ENCODE results near the gene ALDH1L1.

ALDH1L1 gene

DNA sequence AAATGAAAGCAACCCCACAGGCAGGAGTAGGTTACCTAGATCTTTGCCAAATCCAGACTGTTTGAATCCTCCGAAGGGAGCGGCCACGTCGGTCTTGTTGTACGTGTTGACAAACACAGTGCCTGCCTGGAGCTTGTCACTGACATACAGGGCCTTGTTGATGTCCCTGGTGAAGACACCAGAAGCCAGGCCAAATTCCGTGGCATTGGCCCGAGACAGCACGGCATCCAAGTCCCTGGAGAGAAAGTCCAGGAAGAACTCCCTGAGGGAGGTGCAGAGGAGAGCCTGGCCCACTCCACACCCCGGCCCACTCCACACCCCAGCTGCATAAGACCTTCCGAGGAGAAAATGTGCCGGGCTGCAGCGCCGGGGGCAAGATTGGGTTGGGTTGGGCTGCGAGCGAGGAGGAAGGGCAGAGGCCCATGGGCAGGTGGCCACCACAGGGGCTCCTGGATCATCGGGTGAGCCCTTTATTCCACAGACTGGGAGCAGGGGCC lies 74.6 kb downstream of the ALDH1L1 start:
- TF ChIP-seq, protein P1, sequence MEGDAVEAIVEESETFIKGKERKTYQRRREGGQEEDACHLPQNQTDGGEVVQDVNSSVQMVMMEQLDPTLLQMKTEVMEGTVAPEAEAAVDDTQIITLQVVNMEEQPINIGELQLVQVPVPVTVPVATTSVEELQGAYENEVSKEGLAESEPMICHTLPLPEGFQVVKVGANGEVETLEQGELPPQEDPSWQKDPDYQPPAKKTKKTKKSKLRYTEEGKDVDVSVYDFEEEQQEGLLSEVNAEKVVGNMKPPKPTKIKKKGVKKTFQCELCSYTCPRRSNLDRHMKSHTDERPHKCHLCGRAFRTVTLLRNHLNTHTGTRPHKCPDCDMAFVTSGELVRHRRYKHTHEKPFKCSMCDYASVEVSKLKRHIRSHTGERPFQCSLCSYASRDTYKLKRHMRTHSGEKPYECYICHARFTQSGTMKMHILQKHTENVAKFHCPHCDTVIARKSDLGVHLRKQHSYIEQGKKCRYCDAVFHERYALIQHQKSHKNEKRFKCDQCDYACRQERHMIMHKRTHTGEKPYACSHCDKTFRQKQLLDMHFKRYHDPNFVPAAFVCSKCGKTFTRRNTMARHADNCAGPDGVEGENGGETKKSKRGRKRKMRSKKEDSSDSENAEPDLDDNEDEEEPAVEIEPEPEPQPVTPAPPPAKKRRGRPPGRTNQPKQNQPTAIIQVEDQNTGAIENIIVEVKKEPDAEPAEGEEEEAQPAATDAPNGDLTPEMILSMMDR (IDR thresholded peaks at IDR 0.05; ENCODE audit: insufficient read depth, low read length, missing control alignments), result no peak
- no peak for DNase-seq (ENCODE audit: low read depth, low spot score)
- ChIA-PET CTCF (no interaction called here), POLR2A (no interaction called here)
- H3K4me3 ChIP-seq (ENCODE audit: low read depth, low read length), result no peak overlapping the region

DNA sequence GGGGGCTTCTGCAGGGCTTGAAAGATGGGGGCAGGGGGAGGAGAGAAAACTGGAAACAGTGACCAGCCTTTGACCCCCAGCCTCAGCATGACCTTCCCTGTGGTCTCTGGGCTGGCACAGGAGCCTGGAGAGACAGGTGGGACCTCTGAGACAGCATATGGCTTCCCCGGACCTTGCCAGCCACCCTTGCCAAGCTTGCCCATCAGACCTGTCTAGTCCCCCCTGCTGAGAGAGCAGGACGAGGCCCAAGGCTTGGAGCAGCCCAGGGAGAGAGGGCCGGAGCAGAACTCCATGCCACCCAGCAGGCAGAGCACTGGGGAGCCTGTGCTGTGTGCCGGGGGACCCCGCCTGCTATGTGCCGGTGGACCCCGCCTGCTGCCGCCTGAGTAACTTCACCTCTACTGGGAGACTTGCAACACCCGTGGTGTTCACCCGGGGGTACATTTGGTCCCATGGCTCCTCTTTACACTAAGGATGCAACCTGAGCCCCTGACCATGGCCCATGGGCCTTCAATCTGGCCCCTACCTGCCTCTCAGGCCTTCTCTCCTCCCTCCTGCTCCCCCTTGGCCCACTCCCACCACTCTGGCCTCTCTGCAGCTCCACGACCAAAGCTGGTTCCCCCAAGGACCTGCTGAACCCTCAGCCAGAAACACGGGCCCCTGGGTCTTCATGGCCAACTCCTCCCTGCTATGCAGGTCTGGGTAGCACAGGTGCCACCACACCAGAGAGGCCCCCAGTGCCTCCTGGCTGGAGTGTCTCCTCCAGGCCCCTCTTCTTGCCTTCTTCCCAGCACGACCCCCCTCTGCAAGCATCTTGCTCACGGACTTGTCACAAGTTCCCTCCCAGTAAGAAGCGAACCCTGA lies 75.4 kb downstream of the ALDH1L1 start:
- ChIA-PET POLR2A (no interaction called here), CTCF (no interaction called here)
- H3K4me3 ChIP-seq (ENCODE audit: low read depth, low read length), result no peak overlapping the region
- no peak for DNase-seq (ENCODE audit: low read depth, low spot score)
- TF ChIP-seq, protein P1 (IDR thresholded peaks at IDR 0.05; ENCODE audit: insufficient read depth, low read length, missing control alignments), result no peak

DNA sequence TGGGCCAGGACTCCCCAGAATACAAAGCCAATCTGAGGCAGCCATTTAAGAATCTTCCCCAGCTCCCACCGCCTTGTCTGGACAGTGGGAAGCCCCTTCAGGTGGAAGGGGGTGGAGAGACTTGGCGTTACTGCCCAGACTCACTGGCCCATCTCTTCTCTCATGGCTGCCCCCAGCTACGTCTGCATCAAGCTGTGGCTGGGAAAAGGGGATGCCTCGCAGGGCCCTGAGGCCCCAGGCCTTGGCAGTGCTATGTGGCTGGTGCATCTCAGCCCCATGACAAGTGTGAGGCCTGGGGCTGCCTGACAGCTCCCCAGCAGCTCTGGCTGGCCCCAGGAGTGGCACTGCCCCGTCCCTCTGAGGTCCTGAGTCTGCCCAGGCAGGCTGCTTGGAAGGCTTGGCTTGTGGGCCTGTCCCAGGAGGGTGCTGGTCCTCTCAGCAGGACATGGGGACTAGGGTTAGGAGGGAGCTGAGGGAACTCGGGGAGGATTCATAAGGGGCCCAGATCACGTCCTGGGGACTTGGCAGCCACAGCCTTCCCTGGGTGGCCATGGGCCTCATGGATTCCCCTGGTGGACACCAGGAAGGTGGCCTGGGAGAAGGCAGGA lies 76.3 kb downstream of the ALDH1L1 start:
- H3K4me3 ChIP-seq (ENCODE audit: low read depth, low read length), result no peak overlapping the region
- CTCF ChIA-PET, result interaction anchor here (1.4 kb wide), 1 partner anchor 18 kb away, joined by 4 read pairs; no protein-coding TSS in a partner anchor
- TF ChIP-seq, protein P1 (IDR thresholded peaks at IDR 0.05; ENCODE audit: insufficient read depth, low read length, missing control alignments), result no peak
- DNase-seq (ENCODE audit: low read depth, low spot score), result no peak
- POLR2A ChIA-PET, result no interaction called here

DNA sequence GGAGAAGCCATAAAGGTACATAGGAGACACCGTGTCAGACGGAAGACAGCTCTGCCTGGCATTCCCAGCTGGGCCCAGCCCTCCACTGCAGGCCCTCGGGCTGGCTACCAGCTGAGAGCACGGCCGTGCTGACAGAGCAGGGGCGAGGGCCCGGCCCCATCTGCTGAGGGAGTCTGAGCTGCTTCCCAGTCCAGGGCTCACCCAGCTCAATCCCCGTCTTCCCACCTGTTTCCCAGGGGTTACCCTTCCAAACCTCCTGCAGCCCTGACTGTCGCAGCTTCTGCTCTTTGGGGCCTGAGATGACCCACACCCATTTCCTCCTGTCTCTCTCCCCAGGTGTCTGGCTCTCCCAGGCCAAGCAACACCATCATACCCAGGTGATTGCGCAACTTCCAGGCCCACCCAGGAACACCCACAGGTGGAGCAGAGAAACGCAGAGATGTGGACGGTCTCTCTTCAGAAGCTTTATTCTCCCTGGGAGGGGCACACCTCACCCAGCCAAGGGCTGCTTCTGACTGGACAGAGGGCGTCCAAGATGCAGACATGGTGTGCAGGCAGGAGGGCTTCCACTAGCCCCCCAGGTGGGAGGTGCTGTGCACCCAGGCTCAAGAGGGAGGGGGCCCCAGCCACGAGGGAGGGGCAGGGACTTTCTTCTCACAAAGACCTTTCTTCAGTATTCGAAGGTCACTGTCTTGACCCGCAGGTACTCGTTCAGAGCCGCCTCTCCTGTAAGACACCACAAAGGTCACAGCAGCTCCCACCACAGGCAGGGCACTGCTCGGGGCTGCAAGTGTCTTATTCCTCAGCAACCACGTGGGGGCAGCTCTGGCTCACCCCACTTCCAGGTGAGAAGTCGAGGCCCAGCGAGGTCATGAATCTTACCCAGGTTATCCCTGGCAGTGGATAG lies 77.0 kb downstream of the ALDH1L1 start:
- no peak overlapping the region for H3K4me3 ChIP-seq (ENCODE audit: low read depth, low read length)
- no peak for DNase-seq (ENCODE audit: low read depth, low spot score)
- CTCF ChIA-PET, result interaction anchor here (1.4 to 3.6 kb wide), 2 partner anchors 17 to 30 kb away, joined by 4 to 16 read pairs; no protein-coding TSS in a partner anchor
- TF ChIP-seq, protein P1 (IDR thresholded peaks at IDR 0.05; ENCODE audit: insufficient read depth, low read length, missing control alignments), result no peak
- POLR2A ChIA-PET, result no interaction called here

DNA sequence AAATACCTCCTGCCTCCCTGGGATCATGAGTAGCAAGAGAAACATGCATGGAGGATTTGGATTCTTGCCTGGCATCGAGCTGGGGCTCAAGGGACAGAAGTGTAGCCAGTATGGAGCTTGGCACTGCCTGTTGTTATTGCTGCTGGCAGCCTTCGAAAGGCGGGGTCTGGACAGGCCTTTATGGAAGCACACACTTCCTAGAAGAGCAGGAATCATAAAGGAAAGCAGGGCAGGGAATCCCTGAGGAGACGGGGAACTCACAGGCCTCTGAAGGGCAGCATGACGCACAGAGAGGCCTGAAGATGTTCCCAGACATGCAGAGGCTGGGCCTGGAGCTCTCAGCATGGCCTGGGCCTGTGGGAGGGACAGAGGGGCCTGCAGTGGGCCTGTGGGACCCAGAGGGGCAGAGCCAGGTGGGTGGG lies 77.8 kb downstream of the ALDH1L1 start:
- POLR2A ChIA-PET, result no interaction called here
- TF ChIP-seq, protein P1 (IDR thresholded peaks at IDR 0.05; ENCODE audit: insufficient read depth, low read length, missing control alignments), result no peak
- DNase-seq (ENCODE audit: low read depth, low spot score), result peak; percentile 34
- no peak overlapping the region for H3K4me3 ChIP-seq (ENCODE audit: low read depth, low read length)
- CTCF ChIA-PET, result interaction anchor here (0.8 to 3.6 kb wide), 3 partner anchors 17 to 131 kb away, joined by 3 to 16 read pairs (median 4); no protein-coding TSS in a partner anchor
